ENCODE results near the gene FBLN5.

DNA sequence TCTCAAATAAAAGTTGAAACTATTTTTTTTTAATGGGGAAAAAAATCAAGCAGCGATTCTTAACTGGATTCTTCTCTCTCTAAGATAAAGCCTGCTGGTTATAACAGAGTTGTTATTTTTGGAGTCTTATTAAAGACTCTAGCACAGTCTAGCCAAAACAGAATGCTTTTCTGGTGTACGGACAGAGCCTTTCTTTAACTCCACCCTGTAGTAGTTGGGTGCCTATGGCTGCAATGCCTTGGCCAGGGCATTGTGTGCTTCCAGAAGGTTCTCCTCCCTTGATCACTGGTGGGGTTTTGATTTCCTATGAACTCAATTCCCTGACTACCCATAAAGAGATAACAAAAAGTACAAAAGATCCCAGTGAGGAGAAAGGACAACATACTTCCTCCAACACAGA, 44.4 kb downstream of the FBLN5 start:
- TF ChIP-seq, protein P1, sequence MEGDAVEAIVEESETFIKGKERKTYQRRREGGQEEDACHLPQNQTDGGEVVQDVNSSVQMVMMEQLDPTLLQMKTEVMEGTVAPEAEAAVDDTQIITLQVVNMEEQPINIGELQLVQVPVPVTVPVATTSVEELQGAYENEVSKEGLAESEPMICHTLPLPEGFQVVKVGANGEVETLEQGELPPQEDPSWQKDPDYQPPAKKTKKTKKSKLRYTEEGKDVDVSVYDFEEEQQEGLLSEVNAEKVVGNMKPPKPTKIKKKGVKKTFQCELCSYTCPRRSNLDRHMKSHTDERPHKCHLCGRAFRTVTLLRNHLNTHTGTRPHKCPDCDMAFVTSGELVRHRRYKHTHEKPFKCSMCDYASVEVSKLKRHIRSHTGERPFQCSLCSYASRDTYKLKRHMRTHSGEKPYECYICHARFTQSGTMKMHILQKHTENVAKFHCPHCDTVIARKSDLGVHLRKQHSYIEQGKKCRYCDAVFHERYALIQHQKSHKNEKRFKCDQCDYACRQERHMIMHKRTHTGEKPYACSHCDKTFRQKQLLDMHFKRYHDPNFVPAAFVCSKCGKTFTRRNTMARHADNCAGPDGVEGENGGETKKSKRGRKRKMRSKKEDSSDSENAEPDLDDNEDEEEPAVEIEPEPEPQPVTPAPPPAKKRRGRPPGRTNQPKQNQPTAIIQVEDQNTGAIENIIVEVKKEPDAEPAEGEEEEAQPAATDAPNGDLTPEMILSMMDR (IDR thresholded peaks at IDR 0.05), result no peak
- TF ChIP-seq POLR2AphosphoS5 (IDR thresholded peaks at IDR 0.05), result no peak

Measured in breast epithelium (tissue), 3 donors.